Brain microvascular endothelial cell (primary cell): ENCODE results near the gene BRD1.

Experiments
- DNase-seq: peaks from one replicate; pipeline ENCODE4 v3.0.0-alpha.2; 2020
- H3K27ac ChIP-seq: fragments of 250-450 bp; sonication (Bioruptor Pico); 2 replicates; pipeline ENCODE4 v1.5.1; 2020; ENCODE audit warnings: mild to moderate bottlenecking, moderate library complexity
- H3K27me3 ChIP-seq: fragments of 250-450 bp; sonication (Bioruptor Pico); replicated peaks from 2 replicates; pipeline ENCODE4 v1.5.1; 2020; ENCODE audit warnings: mild to moderate bottlenecking
- H3K36me3 ChIP-seq: fragments of 250-450 bp; sonication (Bioruptor Pico); replicated peaks from 2 replicates; pipeline ENCODE4 v1.5.1; 2020; ENCODE audit warnings: mild to moderate bottlenecking
- H3K4me3 ChIP-seq: 2 replicates; pipeline ENCODE4 v1.5.1; 2011; ENCODE audit warnings: low read depth, mild to moderate bottlenecking, control low read depth, low read length, moderate library complexity
- CTCF ChIP-seq: IDR thresholded peaks from 2 replicates; pipeline ENCODE4 v1.5.1; 2011; ENCODE audit warnings: low read depth, mild to moderate bottlenecking, moderate library complexity, low read length, control low read depth, inconsistent platforms; ENCODE audit errors: missing control alignments
- in situ Hi-C: cut with HindIII; loops from 2 replicates; pipeline ENCODE4 v1.10.0; 2017; ENCODE audit warnings: low sequenced_read_pairs, low pct_ligation_motif_present

The BRD1 gene

GRCh38 chr22:49736538-49736937 lies 91.1 kb downstream of the BRD1 start:
- Histone ChIP-seq H3K4me3 (no peak overlapping the region), H3K36me3 (no peaks in the 10 kb centered on the region), H3K27ac (no peak overlapping the region), H3K27me3 (no peaks in the 10 kb centered on the region)
- no peak for DNase-seq
- in situ Hi-C loops, result no loop called here
- TF ChIP-seq CTCF, result no peak

GRCh38 chr22:49735901-49736421 lies 91.7 kb downstream of the BRD1 start:
- no peak for TF ChIP-seq CTCF
- no peaks in the 10 kb centered on the region for H3K36me3 ChIP-seq
- in situ Hi-C loops, result no loop called here
- H3K4me3 ChIP-seq, result no peak overlapping the region
- H3K27me3 ChIP-seq, result no peaks in the 10 kb centered on the region
- no peak for DNase-seq
- H3K27ac ChIP-seq, result no peak overlapping the region

GRCh38 chr22:49735411-49735900 lies 92.2 kb downstream of the BRD1 start:
- in situ Hi-C loops, result no loop called here
- no peak overlapping the region for H3K4me3 ChIP-seq
- DNase-seq, result no peak
- no peak for TF ChIP-seq CTCF
- H3K27me3 ChIP-seq, result no peaks in the 10 kb centered on the region
- no peak overlapping the region for H3K27ac ChIP-seq
- H3K36me3 ChIP-seq, result no peaks in the 10 kb centered on the region

GRCh38 chr22:49734882-49735281 lies 92.8 kb downstream of the BRD1 start:
- H3K4me3 ChIP-seq, result no peak overlapping the region
- H3K36me3 ChIP-seq, result no peaks in the 10 kb centered on the region
- no peak for DNase-seq
- H3K27me3 ChIP-seq, result no peaks in the 10 kb centered on the region
- H3K27ac ChIP-seq, result no peak overlapping the region
- no peak for TF ChIP-seq CTCF
- in situ Hi-C loops, result no loop called here

- DNase-seq, result no peak
- no peaks in the 10 kb centered on the region for H3K27me3 ChIP-seq
- no peaks in the 10 kb centered on the region for H3K36me3 ChIP-seq
- no peak overlapping the region for H3K4me3 ChIP-seq
- TF ChIP-seq CTCF, result no peak
- H3K27ac ChIP-seq, result no peak overlapping the region
- in situ Hi-C loops, result no loop called here
These were observed 93.3 kb downstream of the BRD1 start for GRCh38 chr22:49734390-49734789.

- H3K27ac ChIP-seq, result no peak overlapping the region
These were observed 94.0 kb downstream of the BRD1 start for GRCh38 chr22:49733631-49734030.

More at GRCh38 chr22:49733631-49734030, 94.0 kb downstream of the BRD1 start:
- Histone ChIP-seq H3K4me3 (no peak overlapping the region), H3K27me3 (no peaks in the 10 kb centered on the region), H3K36me3 (no peaks in the 10 kb centered on the region)
- DNase-seq, result no peak
- TF ChIP-seq CTCF, result no peak
- in situ Hi-C loops, result no loop called here
